DND-41 (cell line): Measurements from ENCODE around the gene DLST.
A peak's percentile ranks its signal among the peaks of the same experiment; 100 is the strongest.

ENCODE experiments used
- ATAC-seq: fragments of 200-7000 bp; cut with Tn5 transposase; 3 replicates; pipeline ENCODE4 v1.9.1; 2021; ENCODE audit warnings: low read depth; ENCODE audit not compliant: insufficient read depth
- DNase-seq: peaks from one replicate; pipeline ENCODE4 v3.0.0-alpha.2; 2020
- H2AFZ ChIP-seq: 2 replicates; pipeline ENCODE4 v1.6.0; 2012; ENCODE audit warnings: low read depth, low read length
- H3K27ac ChIP-seq: 2 replicates; pipeline ENCODE4 v1.5.1; 2012; ENCODE audit warnings: low read length, inconsistent platforms
- H3K27me3 ChIP-seq: fragments of 200-600 bp; sonication (generic); 2 replicates; pipeline ENCODE4 v1.6.0; 2012; ENCODE audit warnings: low read length, mild to moderate bottlenecking, inconsistent platforms; ENCODE audit not compliant: insufficient read depth, poor library complexity
- H3K36me3 ChIP-seq: 2 replicates; pipeline ENCODE4 v1.5.1; 2012; ENCODE audit warnings: low read length, inconsistent platforms; ENCODE audit not compliant: insufficient read depth
- H3K4me1 ChIP-seq: 2 replicates; pipeline ENCODE4 v1.5.1; 2012; ENCODE audit warnings: mild to moderate bottlenecking, low read length; ENCODE audit not compliant: insufficient read depth
- H3K4me2 ChIP-seq: 2 replicates; pipeline ENCODE4 v1.6.0; 2012; ENCODE audit warnings: mild to moderate bottlenecking, moderate library complexity, low read length, inconsistent platforms; ENCODE audit not compliant: insufficient read depth
- H3K4me3 ChIP-seq, 2 experiments: fragments of 200-600 bp in 1 of 2; shearing (Covaris generic) in 1 of 2; 2 replicates each; pipeline ENCODE4 v1.5.1; 2012 to 2016; ENCODE audit warnings: inconsistent platforms in 2 of 2, low read length in 2 of 2, mild to moderate bottlenecking in 2 of 2, low read depth in 1 of 2, moderate library complexity in 1 of 2
- H3K79me2 ChIP-seq: 2 replicates; pipeline ENCODE4 v1.6.0; 2012; ENCODE audit warnings: low read length, inconsistent platforms; ENCODE audit not compliant: insufficient read depth
- H3K9ac ChIP-seq: 2 replicates; pipeline ENCODE4 v1.6.0; 2012; ENCODE audit warnings: low read depth, mild to moderate bottlenecking, inconsistent platforms, low read length, moderate library complexity
- H3K9me3 ChIP-seq: 2 replicates; pipeline ENCODE4 v1.5.1; 2012; ENCODE audit warnings: low read length, moderate library complexity, mild to moderate bottlenecking, inconsistent platforms; ENCODE audit not compliant: insufficient read depth, severe bottlenecking
- H4K20me1 ChIP-seq: 2 replicates; pipeline ENCODE4 v1.6.0; 2012; ENCODE audit warnings: low read length; ENCODE audit not compliant: insufficient read depth
- CTCF ChIP-seq: IDR thresholded peaks from 2 replicates; pipeline ENCODE4 v1.5.1; 2012; ENCODE audit warnings: borderline replicate concordance, low read length, moderate library complexity, mild to moderate bottlenecking; ENCODE audit not compliant: poor library complexity, severe bottlenecking; ENCODE audit errors: extremely low read depth
- EZH2 ChIP-seq: IDR thresholded peaks from 3 replicates; pipeline ENCODE4 v1.6.1; 2012; ENCODE audit warnings: borderline replicate concordance, low read depth, mild to moderate bottlenecking, moderate library complexity, low read length, inconsistent platforms; ENCODE audit not compliant: severe bottlenecking

The DLST gene

GRCh38 chr14:74912801-74913200, 31.1 kb downstream of the DLST start:
- Histone ChIP-seq H3K79me2 (no peaks in the 10 kb centered on the region), H3K36me3 (no peaks in the 10 kb centered on the region), H3K9ac (no peak overlapping the region), H3K9me3 (no peaks in the 10 kb centered on the region), H4K20me1 (no peaks in the 10 kb centered on the region), H3K27ac (no peak overlapping the region), H3K4me3 (no peak overlapping the region), H2AFZ (no peak overlapping the region), H3K4me1 (no peaks in the 10 kb centered on the region), H3K4me2 (no peak overlapping the region), H3K27me3 (peaks cover 3% of the 10 kb centered on the region)
- TF ChIP-seq EZH2 (no peak), CTCF (no peak)
- ATAC-seq (no peak), DNase-seq (no peak)

GRCh38 chr14:74913393-74913910, 31.7 kb downstream of the DLST start:
- Histone ChIP-seq H3K4me1 (no peaks in the 10 kb centered on the region), H3K9ac (no peak overlapping the region), H3K9me3 (no peaks in the 10 kb centered on the region), H3K79me2 (no peaks in the 10 kb centered on the region), H2AFZ (no peak overlapping the region), H3K36me3 (no peaks in the 10 kb centered on the region), H3K4me2 (no peak overlapping the region), H3K27me3 (peaks cover 3% of the 10 kb centered on the region), H4K20me1 (0 out of 2 replicates have a peak, but pooled peaks cover 2% of the 10 kb centered on the region), H3K4me3 (no peak overlapping the region), H3K27ac (no peak overlapping the region)
- ATAC-seq (no peak), DNase-seq (no peak)
- TF ChIP-seq EZH2: no peak
- no peak for TF ChIP-seq CTCF

- Histone ChIP-seq H3K9me3 (no peaks in the 10 kb centered on the region), H2AFZ (no peak overlapping the region), H3K9ac (no peak overlapping the region), H3K36me3 (no peaks in the 10 kb centered on the region), H3K4me2 (no peak overlapping the region), H3K79me2 (no peaks in the 10 kb centered on the region), H4K20me1 (0 out of 2 replicates have a peak, but pooled peaks cover 4% of the 10 kb centered on the region), H3K27me3 (peaks cover 3% of the 10 kb centered on the region), H3K4me3 (no peak overlapping the region), H3K4me1 (no peaks in the 10 kb centered on the region), H3K27ac (no peak overlapping the region)
- DNase-seq (no peak), ATAC-seq (peak; percentile 62; the same call in 1 of the 3 replicates)
- no peak for TF ChIP-seq EZH2
- peak; percentile 50 for TF ChIP-seq CTCF
Observed at GRCh38 chr14:74913986-74914573, 32.4 kb downstream of the DLST start.
